HG02885 (cell line): Measurements from ENCODE around the gene ADI1.
"Not testable (repeated sequence)": the region's sequence is repeated elsewhere in the genome, so short reads cannot be mapped to it uniquely, and the experiment has no call there.

Experiments used
- ATAC-seq: cut with Tn5 transposase; IDR thresholded peaks from one replicate; pipeline ENCODE4 v1.9.1; 2021; ENCODE audit warnings: mild to moderate bottlenecking; ENCODE audit not compliant: unreplicated experiment, poor library complexity

Gene ADI1

GRCh38 chr2:3453190-3453999 is 65.9 kb downstream of the ADI1 start:
- ATAC-seq: no peak

GRCh38 chr2:3451926-3452671 is 67.2 kb downstream of the ADI1 start:
- no peak for ATAC-seq

- no peak for ATAC-seq
These were observed 68.2 kb downstream of the ADI1 start for GRCh38 chr2:3451169-3451568.

- no peak for ATAC-seq
These were observed 68.8 kb downstream of the ADI1 start for GRCh38 chr2:3450385-3451010.

GRCh38 chr2:3449936-3450335 is 69.4 kb downstream of the ADI1 start:
- no peak for ATAC-seq

- ATAC-seq: no peak
These were observed 70.2 kb downstream of the ADI1 start for GRCh38 chr2:3449086-3449485.

- ATAC-seq: not testable (repeated sequence)
These were observed 70.9 kb downstream of the ADI1 start for GRCh38 chr2:3448441-3448911.

GRCh38 chr2:3447789-3448317 is 71.5 kb downstream of the ADI1 start:
- no peak for ATAC-seq
